Measurements from ENCODE around the gene PRR36. TPM values are rescaled to one million over a fixed set of nuclear protein-coding genes. Genes with fewer than 3 reads are reported as not detected.
"Not testable (repeated sequence)": the region's sequence is repeated elsewhere in the genome, so short reads cannot be mapped to it uniquely, and the experiment has no call there.

PRR36 gene
- total RNA-seq, 2 donors from 2014 or later = 0.19 to 0.21 TPM

GRCh38 chr19:7864690-7865074, 9.5 kb downstream of the PRR36 start:
- H3K4me1 Mint-ChIP-seq = peaks cover 7% of the 10 kb centered on the region
- H3K4me3 Mint-ChIP-seq = no peak overlapping the region
- no peaks in the 10 kb centered on the region for H3K9me3 Mint-ChIP-seq
- H3K27me3 Mint-ChIP-seq = no peaks in the 10 kb centered on the region
- H3K27ac Mint-ChIP-seq = no peak overlapping the region
- H3K36me3 Mint-ChIP-seq (ENCODE audit: low read depth) = no peaks in the 10 kb centered on the region
- ATAC-seq (replicated peaks) = no peak

GRCh38 chr19:7863971-7864689, 10.1 kb downstream of the PRR36 start:
- H3K9me3 Mint-ChIP-seq = no peaks in the 10 kb centered on the region
- H3K36me3 Mint-ChIP-seq (ENCODE audit: low read depth) = no peaks in the 10 kb centered on the region
- no peak overlapping the region for H3K4me3 Mint-ChIP-seq
- H3K27ac Mint-ChIP-seq = no peak overlapping the region
- ATAC-seq (replicated peaks) = no peak
- no peaks in the 10 kb centered on the region for H3K27me3 Mint-ChIP-seq
- H3K4me1 Mint-ChIP-seq = peaks cover 7% of the 10 kb centered on the region

GRCh38 chr19:7863157-7863970, 10.8 kb downstream of the PRR36 start:
- Mint-ChIP-seq H3K9me3 (no peaks in the 10 kb centered on the region), H3K27ac (no peak overlapping the region), H3K36me3 (ENCODE audit: low read depth) (no peaks in the 10 kb centered on the region), H3K4me3 (no peak overlapping the region), H3K27me3 (no peaks in the 10 kb centered on the region), H3K4me1 (peaks cover 7% of the 10 kb centered on the region)
- peak; percentile 25 for ATAC-seq (replicated peaks)

GRCh38 chr19:7862413-7862951, 11.7 kb downstream of the PRR36 start:
- H3K9me3 Mint-ChIP-seq = no peaks in the 10 kb centered on the region
- H3K27ac Mint-ChIP-seq = no peak overlapping the region
- H3K36me3 Mint-ChIP-seq (ENCODE audit: low read depth) = no peaks in the 10 kb centered on the region
- no peaks in the 10 kb centered on the region for H3K27me3 Mint-ChIP-seq
- peak; percentile 45 for ATAC-seq (replicated peaks)
- H3K4me3 Mint-ChIP-seq = peak overlapping the region; percentile 33
- peaks cover 7% of the 10 kb centered on the region for H3K4me1 Mint-ChIP-seq

GRCh38 chr19:7861619-7862412, 12.4 kb downstream of the PRR36 start:
- H3K4me3 Mint-ChIP-seq = peak overlapping the region; percentile 33
- peak; percentile 24 for ATAC-seq (replicated peaks)

GRCh38 chr19:7860714-7861618, 13.2 kb downstream of the PRR36 start:
- no peaks in the 10 kb centered on the region for H3K36me3 Mint-ChIP-seq (ENCODE audit: low read depth)
- peak overlapping the region; percentile 27 for H3K4me3 Mint-ChIP-seq
- H3K27ac Mint-ChIP-seq = no peak overlapping the region
- H3K27me3 Mint-ChIP-seq = no peaks in the 10 kb centered on the region
- H3K9me3 Mint-ChIP-seq = no peaks in the 10 kb centered on the region
- peaks cover 7% of the 10 kb centered on the region for H3K4me1 Mint-ChIP-seq
- no peak for ATAC-seq (replicated peaks)

More at GRCh38 chr19:7861619-7862412, 12.4 kb downstream of the PRR36 start:
- Mint-ChIP-seq H3K36me3 (ENCODE audit: low read depth) (no peaks in the 10 kb centered on the region), H3K27me3 (no peaks in the 10 kb centered on the region), H3K27ac (no peak overlapping the region), H3K9me3 (no peaks in the 10 kb centered on the region), H3K4me1 (peaks cover 7% of the 10 kb centered on the region)

GRCh38 chr19:7859831-7860713, 14.1 kb downstream of the PRR36 start:
- no peak for ATAC-seq (replicated peaks)
- Mint-ChIP-seq H3K9me3 (no peaks in the 10 kb centered on the region), H3K4me3 (no peak overlapping the region), H3K4me1 (peaks cover 2% of the 10 kb centered on the region), H3K27ac (no peak overlapping the region), H3K27me3 (no peaks in the 10 kb centered on the region), H3K36me3 (ENCODE audit: low read depth) (no peaks in the 10 kb centered on the region)

- not testable (repeated sequence) for ATAC-seq (replicated peaks); H3K36me3 Mint-ChIP-seq (ENCODE audit: low read depth); H3K27me3 Mint-ChIP-seq; H3K4me1 Mint-ChIP-seq; H3K9me3 Mint-ChIP-seq; H3K27ac Mint-ChIP-seq; H3K4me3 Mint-ChIP-seq
These were observed 15.1 kb downstream of the PRR36 start for GRCh38 chr19:7859087-7859486.

GRCh38 chr19:7858109-7858770, 15.9 kb downstream of the PRR36 start:
- ATAC-seq (replicated peaks) = no peak
- H3K9me3 Mint-ChIP-seq = no peaks in the 10 kb centered on the region
- no peak overlapping the region for H3K4me3 Mint-ChIP-seq
- no peaks in the 10 kb centered on the region for H3K4me1 Mint-ChIP-seq
- H3K27me3 Mint-ChIP-seq = no peaks in the 10 kb centered on the region
- no peak overlapping the region for H3K27ac Mint-ChIP-seq
- H3K36me3 Mint-ChIP-seq (ENCODE audit: low read depth) = no peaks in the 10 kb centered on the region

GRCh38 chr19:7857727-7858108, 16.5 kb downstream of the PRR36 start:
- no peak overlapping the region for H3K27ac Mint-ChIP-seq
- H3K4me3 Mint-ChIP-seq = no peak overlapping the region
- no peak for ATAC-seq (replicated peaks)
- no peaks in the 10 kb centered on the region for H3K27me3 Mint-ChIP-seq
- H3K9me3 Mint-ChIP-seq = no peaks in the 10 kb centered on the region
- no peaks in the 10 kb centered on the region for H3K4me1 Mint-ChIP-seq
- H3K36me3 Mint-ChIP-seq (ENCODE audit: low read depth) = no peaks in the 10 kb centered on the region

GRCh38 chr19:7856679-7857663, 17.2 kb downstream of the PRR36 start:
- Mint-ChIP-seq H3K27me3 (no peaks in the 10 kb centered on the region), H3K27ac (no peak overlapping the region), H3K9me3 (no peaks in the 10 kb centered on the region), H3K36me3 (ENCODE audit: low read depth) (no peaks in the 10 kb centered on the region), H3K4me3 (no peak overlapping the region), H3K4me1 (no peaks in the 10 kb centered on the region)
- ATAC-seq (replicated peaks) = no peak
